ENCODE data around the gene NR2F2. TPM values are rescaled to one million over a fixed set of nuclear protein-coding genes. Genes with fewer than 3 reads are reported as not detected.

Gene NR2F2
- total RNA-seq, 1 donor from 2014 or later: 1.9 TPM

GRCh38 chr15:96352604-96353405 lies 22.3 kb downstream of the NR2F2 start:
- H3K9me3 Mint-ChIP-seq (ENCODE audit: unreplicated experiment): peaks cover 11% of the 10 kb centered on the region
- peak overlapping the region; percentile 53 for H3K4me3 Mint-ChIP-seq (ENCODE audit: unreplicated experiment)
- H3K4me1 Mint-ChIP-seq (ENCODE audit: low read depth, unreplicated experiment): peaks cover 4% of the 10 kb centered on the region
- TF ChIP-seq, protein P1, sequence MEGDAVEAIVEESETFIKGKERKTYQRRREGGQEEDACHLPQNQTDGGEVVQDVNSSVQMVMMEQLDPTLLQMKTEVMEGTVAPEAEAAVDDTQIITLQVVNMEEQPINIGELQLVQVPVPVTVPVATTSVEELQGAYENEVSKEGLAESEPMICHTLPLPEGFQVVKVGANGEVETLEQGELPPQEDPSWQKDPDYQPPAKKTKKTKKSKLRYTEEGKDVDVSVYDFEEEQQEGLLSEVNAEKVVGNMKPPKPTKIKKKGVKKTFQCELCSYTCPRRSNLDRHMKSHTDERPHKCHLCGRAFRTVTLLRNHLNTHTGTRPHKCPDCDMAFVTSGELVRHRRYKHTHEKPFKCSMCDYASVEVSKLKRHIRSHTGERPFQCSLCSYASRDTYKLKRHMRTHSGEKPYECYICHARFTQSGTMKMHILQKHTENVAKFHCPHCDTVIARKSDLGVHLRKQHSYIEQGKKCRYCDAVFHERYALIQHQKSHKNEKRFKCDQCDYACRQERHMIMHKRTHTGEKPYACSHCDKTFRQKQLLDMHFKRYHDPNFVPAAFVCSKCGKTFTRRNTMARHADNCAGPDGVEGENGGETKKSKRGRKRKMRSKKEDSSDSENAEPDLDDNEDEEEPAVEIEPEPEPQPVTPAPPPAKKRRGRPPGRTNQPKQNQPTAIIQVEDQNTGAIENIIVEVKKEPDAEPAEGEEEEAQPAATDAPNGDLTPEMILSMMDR (IDR thresholded peaks at IDR 0.05; ENCODE audit: partially characterized antibody, unreplicated experiment): no peak
- H3K27ac Mint-ChIP-seq (ENCODE audit: unreplicated experiment): no peak overlapping the region
- no peaks in the 10 kb centered on the region for H3K36me3 Mint-ChIP-seq (ENCODE audit: unreplicated experiment)
- DNase-seq: no peak
- peaks cover 36% of the 10 kb centered on the region for H3K27me3 Mint-ChIP-seq (ENCODE audit: unreplicated experiment)

GRCh38 chr15:96353416-96353929 lies 23.0 kb downstream of the NR2F2 start:
- peaks cover 15% of the 10 kb centered on the region for H3K9me3 Mint-ChIP-seq (ENCODE audit: unreplicated experiment)
- no peak for DNase-seq
- TF ChIP-seq, protein P1 (IDR thresholded peaks at IDR 0.05; ENCODE audit: partially characterized antibody, unreplicated experiment): no peak
- peaks cover 4% of the 10 kb centered on the region for H3K4me1 Mint-ChIP-seq (ENCODE audit: low read depth, unreplicated experiment)
- H3K27me3 Mint-ChIP-seq (ENCODE audit: unreplicated experiment): peaks cover 34% of the 10 kb centered on the region
- H3K4me3 Mint-ChIP-seq (ENCODE audit: unreplicated experiment): peak overlapping the region; percentile 53
- H3K27ac Mint-ChIP-seq (ENCODE audit: unreplicated experiment): no peak overlapping the region
- no peaks in the 10 kb centered on the region for H3K36me3 Mint-ChIP-seq (ENCODE audit: unreplicated experiment)

DNA sequence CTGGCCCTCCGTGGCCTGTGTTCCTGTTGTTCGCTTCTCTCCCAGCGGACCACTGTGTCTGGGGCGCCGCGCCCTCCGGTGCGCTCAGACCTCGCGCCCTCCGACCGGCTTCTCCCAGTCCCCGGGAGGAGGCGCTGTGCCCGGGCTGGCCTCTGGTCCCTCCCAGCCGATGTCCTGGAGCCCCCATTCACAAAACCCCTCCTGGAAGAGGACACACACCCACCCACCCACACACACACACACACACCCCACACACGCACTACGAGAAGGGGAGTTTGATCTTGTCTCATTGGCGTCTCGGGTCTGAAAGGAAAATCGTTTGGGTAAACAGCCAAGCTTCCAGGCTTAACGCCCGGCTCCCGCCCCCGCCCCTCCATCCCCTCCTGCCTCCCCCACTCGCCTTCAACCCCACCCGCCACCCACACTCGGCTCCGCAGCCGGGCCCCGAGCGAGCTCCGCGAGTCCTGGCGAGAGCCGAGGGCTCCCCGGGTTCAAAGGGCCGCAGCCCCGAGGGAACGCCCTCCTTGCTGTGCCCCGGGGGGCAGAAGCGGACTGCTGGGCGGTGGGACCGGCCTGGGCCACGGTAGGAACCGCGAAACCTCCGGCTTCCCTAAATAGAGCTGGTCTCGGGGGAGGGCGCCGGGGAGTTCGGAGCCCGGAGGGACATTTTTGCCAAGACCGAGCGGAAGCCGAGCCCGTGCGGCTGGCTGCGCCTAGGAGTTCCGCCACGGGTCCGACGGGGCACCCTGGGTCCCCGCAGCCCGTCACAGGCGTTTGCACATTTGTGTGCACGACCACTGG lies 23.6 kb downstream of the NR2F2 start:
- TF ChIP-seq, protein P1 (IDR thresholded peaks at IDR 0.05; ENCODE audit: partially characterized antibody, unreplicated experiment): peak; percentile 54
- peaks cover 4% of the 10 kb centered on the region for H3K4me1 Mint-ChIP-seq (ENCODE audit: low read depth, unreplicated experiment)
- H3K27me3 Mint-ChIP-seq (ENCODE audit: unreplicated experiment): peaks cover 33% of the 10 kb centered on the region
- H3K36me3 Mint-ChIP-seq (ENCODE audit: unreplicated experiment): no peaks in the 10 kb centered on the region
- DNase-seq: peak; percentile 72
- H3K4me3 Mint-ChIP-seq (ENCODE audit: unreplicated experiment): peak overlapping the region; percentile 25
- H3K27ac Mint-ChIP-seq (ENCODE audit: unreplicated experiment): no peak overlapping the region
- peaks cover 11% of the 10 kb centered on the region for H3K9me3 Mint-ChIP-seq (ENCODE audit: unreplicated experiment)

DNA sequence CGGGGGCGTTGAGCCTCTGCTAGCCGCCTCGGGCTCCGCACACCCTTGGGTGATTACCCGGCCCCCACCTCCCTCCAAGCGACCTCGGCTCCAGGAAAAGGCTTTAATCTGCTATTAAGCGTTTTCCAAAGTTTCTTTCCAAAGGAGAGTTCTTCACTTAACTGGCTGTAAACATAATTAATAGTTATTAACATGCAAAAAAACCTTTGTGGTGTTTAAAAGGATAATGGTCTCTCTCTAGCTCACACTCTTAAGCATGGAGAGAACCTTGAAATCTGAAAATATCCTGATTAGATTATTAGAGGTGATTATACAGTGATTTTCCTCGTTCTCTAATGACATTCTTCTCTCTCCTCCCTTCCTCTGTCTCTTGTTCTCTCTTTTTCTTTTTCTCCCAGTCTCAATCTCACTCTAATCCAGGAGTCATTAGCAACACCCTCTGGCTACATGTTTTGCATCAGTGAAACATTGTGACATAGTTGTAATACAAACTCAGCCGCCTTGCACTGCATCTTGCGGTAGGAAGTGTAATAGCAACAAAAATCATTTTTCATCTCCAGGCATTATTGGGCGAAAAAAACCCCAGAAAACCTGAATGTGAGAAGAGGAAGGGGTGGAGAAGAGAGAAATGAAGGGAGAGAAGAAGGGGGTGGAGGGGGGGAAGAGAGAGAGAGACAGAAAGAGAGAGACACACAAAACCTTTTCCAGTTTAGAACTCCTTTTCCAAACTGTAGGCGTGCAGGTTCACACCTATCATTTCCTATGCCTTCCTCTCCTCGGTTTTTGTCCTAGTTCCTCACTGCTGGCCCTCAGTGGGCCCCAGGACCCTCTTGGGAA lies 24.4 kb downstream of the NR2F2 start:
- Mint-ChIP-seq H3K36me3 (ENCODE audit: unreplicated experiment) (no peaks in the 10 kb centered on the region), H3K4me1 (ENCODE audit: low read depth, unreplicated experiment) (peaks cover 4% of the 10 kb centered on the region), H3K9me3 (ENCODE audit: unreplicated experiment) (peaks cover 11% of the 10 kb centered on the region), H3K4me3 (ENCODE audit: unreplicated experiment) (no peak overlapping the region), H3K27ac (ENCODE audit: unreplicated experiment) (no peak overlapping the region), H3K27me3 (ENCODE audit: unreplicated experiment) (peaks cover 31% of the 10 kb centered on the region)
- DNase-seq: no peak
- TF ChIP-seq, protein P1 (IDR thresholded peaks at IDR 0.05; ENCODE audit: partially characterized antibody, unreplicated experiment): no peak

Measured in glutamatergic neuron (in vitro differentiated cells).